ENCODE measurements around the gene SRPRA.

DNA sequence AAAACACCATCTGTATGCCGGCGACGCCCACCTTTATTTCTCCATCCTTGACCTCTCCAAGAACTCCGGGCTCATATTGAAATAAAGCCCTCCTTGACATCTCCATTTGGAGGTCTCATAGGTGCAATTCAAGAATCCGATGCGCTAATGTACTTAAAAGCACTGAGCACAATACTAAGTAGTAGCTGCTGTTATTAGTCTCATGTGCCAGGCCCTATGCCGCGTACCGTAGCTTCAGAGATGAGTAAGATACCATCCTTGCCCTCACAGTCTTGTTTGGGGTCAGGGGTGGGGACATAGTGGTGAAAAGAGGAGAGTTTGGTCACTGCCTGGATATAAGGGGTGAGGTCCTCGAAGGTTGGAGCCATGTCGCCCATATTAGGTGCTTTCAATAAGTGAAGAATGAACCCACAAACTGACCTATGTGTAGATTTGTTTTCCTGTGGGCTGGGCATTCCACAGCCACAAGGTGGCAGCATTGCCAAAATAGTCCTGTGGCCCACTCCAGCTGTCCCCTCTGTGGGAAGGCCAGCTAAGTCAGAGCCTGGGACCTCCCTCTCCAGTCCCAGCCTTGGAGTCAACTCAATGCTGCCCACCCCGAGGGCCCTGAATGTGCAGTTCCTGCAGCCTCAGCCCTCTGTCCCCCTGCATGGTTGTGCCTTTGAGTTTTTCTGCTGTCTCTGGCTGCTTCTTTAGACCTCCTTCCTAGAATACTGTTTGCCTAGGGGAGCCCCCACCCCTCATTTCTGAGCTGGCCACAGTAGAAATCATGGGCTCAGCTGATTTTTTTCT is 41.7 kb upstream of the SRPRA start:
- TF ChIP-seq CTCF (IDR thresholded peaks at IDR 0.05) (peak; percentile 85), EZH2 (IDR thresholded peaks at IDR 0.05) (no peak), EZH2phosphoT487 (IDR thresholded peaks at IDR 0.05) (no peak)

Measured in neural progenitor cell (in vitro differentiated cells).